Retina (tissue), 1 donor: ENCODE results near the gene ENTPD3.
A peak's percentile ranks its signal among the peaks of the same experiment; 100 is the strongest.

Experiments used
- DNase-seq: peaks from one replicate; pipeline ENCODE4 v3.0.0-alpha.2; 2016

ENTPD3 gene

GRCh38 chr3:40463579-40463978 lies 76.6 kb downstream of the ENTPD3 start:
- no peak for DNase-seq

DNA sequence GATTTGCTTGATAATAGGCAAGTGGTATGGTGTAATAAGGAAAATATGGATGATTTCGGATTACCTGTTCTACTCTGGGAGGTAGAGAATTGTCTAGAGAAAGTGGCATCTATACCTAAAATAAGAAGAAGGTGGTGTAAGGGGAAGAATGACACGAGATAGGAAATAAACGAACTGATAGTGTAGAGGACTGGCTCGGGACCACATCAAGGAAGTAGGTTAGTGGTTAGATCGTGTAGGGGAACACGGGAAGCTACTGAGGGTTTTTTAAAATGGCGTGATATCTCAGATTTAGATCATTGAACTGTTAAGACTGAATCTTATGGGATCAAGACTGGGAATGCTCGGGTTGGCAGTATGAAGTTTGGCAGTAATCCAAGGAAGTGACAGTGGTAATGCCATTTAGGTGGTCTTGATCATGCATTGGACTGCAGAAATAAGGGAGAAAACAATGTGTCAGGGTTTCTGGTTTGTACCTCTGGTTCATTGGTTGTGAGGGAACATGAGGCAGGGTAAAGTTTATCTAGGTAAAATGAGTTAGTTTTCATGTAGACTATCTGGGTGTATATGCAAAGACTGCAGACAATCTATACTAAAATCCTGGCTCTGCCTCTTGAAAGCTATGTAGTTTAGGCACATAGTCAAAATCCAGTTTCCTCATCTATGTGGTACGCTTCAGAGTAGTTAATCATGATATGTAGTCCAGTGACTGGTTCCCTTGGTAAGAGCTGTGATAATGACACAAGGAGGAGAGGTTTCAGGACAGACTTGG lies 77.5 kb downstream of the ENTPD3 start:
- DNase-seq: no peak

DNA sequence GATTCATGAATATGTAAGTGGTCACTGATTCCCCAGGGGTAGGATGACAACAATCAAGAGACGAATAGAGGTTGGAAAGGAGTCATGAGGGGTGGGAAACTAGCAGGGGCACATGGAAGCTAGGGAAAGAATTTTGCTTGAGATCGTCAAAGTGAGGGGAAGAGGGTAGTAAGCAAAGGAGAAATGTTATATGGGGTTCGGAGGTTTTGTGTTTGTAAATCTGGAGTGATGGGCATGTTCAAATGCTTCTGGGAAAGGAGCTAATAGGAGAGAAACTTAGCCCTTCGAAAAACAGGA lies 78.1 kb downstream of the ENTPD3 start:
- no peak for DNase-seq

DNA sequence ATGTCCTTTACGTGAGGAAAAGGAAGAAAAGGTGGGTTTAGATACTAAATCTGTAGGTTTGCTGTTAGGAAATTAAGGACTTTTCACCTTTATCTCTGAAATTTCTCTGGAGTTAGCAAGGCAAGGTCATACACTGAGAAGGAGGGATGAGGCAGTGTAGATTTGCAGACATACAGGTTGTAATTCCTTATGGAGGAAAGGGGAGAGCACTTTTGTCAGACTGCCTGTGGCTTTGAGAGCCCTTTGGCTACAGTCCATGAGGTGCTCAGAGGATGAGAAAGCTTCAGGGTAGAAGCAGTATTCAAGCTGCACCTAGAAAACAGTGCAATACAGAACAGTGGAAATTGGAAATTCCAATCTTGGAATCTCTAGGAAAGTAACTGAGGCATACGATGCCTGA lies 78.5 kb downstream of the ENTPD3 start:
- no peak for DNase-seq

GRCh38 chr3:40468018-40468417 lies 81.0 kb downstream of the ENTPD3 start:
- DNase-seq: no peak

DNA sequence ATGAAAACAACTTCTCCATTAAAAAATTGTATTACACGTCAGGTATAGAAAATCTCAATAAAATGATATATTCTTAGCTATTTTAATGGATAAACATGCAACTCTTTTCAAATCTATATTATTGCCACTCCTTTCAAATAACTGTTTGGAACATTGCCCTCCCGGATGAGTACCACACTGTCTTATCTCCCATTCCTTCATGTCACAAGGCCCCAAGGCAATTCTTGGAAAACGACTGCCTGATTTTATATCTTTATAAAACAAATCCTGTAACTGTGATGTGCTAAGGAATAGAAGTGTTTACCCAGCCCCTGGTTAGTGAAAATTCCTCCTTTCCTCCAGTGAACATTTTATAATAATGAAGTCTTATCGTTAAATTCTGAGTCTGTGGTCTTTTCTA lies 83.7 kb downstream of the ENTPD3 start:
- no peak for DNase-seq

- peak; percentile 94 for DNase-seq
Measured at GRCh38 chr3:40476478-40477470, 89.8 kb downstream of the ENTPD3 start, which contains the start of gene ZNF619. Gene ZNF619 (plus strand): TSS chr3:40477122. CDS start chr3:40477980, 858 bp downstream.

DNA sequence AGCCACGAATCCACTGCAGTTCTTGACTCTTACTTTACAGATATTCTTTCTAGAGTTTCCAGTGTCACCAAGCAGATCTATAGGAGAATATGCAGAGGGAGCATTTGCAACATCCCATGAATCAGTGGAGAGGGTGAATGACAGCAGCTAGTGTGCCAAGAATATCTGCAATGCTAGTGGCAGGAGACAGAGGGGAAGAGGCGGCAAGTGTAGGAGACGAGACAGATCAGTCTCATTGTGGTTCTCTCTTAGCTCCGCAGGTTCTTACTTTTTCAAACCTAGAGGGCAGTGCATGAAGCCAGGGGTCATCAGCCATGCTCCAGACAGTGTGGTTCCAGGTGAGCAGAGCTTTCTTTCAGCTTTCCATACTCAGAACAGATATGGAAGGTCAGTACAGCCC lies 90.7 kb downstream of the ENTPD3 start:
- no peak for DNase-seq
